T-helper 22 cell (primary cell): ENCODE measurements around the gene TMEM266.

Source experiments
- DNase-seq: peaks from one replicate; pipeline ENCODE4 v3.0.0-alpha.2; 2020; ENCODE audit warnings: low read depth

TMEM266 gene

GRCh38 chr15:76162036-76162398, 102.2 kb downstream of the TMEM266 start:
- DNase-seq = no peak

- DNase-seq = no peak
Observed at GRCh38 chr15:76162784-76163456, 103.1 kb downstream of the TMEM266 start.

- DNase-seq = no peak
Observed at GRCh38 chr15:76163457-76164295, 103.9 kb downstream of the TMEM266 start.

GRCh38 chr15:76164602-76165001, 104.8 kb downstream of the TMEM266 start:
- DNase-seq = no peak

- DNase-seq = no peak
Observed at GRCh38 chr15:76165951-76166350, 106.2 kb downstream of the TMEM266 start.

GRCh38 chr15:76168237-76168984, 108.6 kb downstream of the TMEM266 start:
- DNase-seq = no peak

GRCh38 chr15:76169018-76169417, 109.2 kb downstream of the TMEM266 start:
- DNase-seq = no peak

GRCh38 chr15:76169911-76170800, 110.4 kb downstream of the TMEM266 start:
- DNase-seq = no peak

- no peak for DNase-seq
Observed at GRCh38 chr15:76172782-76173181, 113.0 kb downstream of the TMEM266 start.

- no peak for DNase-seq
Observed at GRCh38 chr15:76173317-76173834, 113.6 kb downstream of the TMEM266 start.

GRCh38 chr15:76174654-76175053, 114.9 kb downstream of the TMEM266 start:
- no peak for DNase-seq

- DNase-seq = no peak
Observed at GRCh38 chr15:76175442-76175841, 115.7 kb downstream of the TMEM266 start.

GRCh38 chr15:76176059-76176458, 116.3 kb downstream of the TMEM266 start:
- DNase-seq = no peak

- DNase-seq = no peak
Observed at GRCh38 chr15:76176487-76177085, 116.8 kb downstream of the TMEM266 start.

GRCh38 chr15:76177491-76178040, 117.8 kb downstream of the TMEM266 start:
- no peak for DNase-seq

GRCh38 chr15:76178296-76179000, 118.7 kb downstream of the TMEM266 start:
- no peak for DNase-seq

- DNase-seq = no peak
Observed at GRCh38 chr15:76179023-76179422, 119.2 kb downstream of the TMEM266 start.

- no peak for DNase-seq
Observed at GRCh38 chr15:76180321-76180720, 120.5 kb downstream of the TMEM266 start.

- no peak for DNase-seq
Observed at GRCh38 chr15:76181705-76182107, 121.9 kb downstream of the TMEM266 start.
